ENCODE measurements around the gene PROSER1.

GRCh38 chr13:39036212-39036611 is 1.7 kb downstream of the PROSER1 start:
- TF ChIP-seq GATA2 (IDR thresholded peaks at IDR 0.05; ENCODE audit: low read depth, low read length), result no peak
- TF ChIP-seq GATA3 (IDR thresholded peaks at IDR 0.05; ENCODE audit: low read depth, low read length), result no peak

Data from SH-SY5Y (cell line).